Measurements from ENCODE around the gene PKDCC.
A peak's percentile ranks its signal among the peaks of the same experiment; 100 is the strongest.
"Not testable (repeated sequence)": the region's sequence is repeated elsewhere in the genome, so short reads cannot be mapped to it uniquely, and the experiment has no call there.

Gene PKDCC

DNA sequence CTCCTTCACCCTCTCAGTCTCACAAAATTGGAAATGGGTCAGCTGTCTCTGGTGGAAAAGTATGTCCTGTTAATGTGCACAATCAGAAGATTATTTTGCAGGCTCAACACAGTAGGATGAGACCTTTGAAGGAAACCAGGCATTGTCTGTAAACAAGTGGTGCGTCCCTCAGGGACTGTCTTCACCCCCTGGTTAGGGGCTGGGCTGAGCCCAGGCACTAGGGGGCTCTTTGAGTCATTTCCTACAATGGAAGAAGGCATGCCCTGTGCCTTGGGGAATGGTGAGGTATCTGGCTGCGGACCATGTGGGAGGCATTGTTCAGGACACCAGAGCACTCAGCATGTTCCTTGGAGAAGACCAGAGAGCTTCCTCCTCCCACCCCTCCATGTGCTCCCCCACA is 26.8 kb downstream of the PKDCC start:
- H3K9me3 Mint-ChIP-seq: peaks cover 1% of the 10 kb centered on the region

DNA sequence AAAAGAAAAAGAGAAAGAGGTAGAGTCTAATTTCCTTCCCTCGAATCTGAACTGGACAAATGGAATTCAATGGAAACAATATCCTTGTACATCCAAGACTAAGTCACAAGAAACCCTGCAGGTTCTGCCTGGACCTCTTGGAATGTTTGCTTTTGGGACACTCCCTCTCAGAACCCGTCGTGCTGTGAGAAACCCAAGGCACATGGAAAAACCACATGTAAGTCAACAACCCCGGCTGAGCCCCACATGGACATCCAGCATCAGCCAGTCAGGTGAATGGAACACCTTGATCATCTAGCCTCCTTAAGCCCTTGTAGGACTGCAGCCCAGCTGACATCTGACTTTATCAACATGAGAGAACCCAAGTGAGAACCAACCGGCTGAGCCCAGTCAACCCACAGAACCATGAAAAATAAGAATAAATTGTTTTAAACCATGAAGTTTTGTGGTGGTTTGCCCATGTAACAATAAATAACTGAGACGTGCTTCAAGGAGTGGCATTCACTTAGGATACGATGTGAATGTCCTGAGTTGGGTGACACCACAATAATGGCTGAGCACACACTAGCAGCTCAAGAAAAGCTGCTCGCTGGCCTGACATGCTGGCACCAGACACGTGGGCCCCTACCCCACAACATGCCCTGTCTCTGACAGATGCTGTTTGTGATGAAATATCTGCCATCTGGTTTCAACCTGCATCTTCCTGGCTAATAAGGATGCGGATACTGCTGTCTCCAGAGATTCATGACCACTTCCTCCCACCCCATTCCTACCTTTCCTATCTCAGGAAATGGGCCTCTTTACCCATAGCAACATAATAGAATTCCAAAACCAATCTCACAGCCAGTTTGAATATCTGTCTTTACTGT is 28.8 kb downstream of the PKDCC start:
- Mint-ChIP-seq H3K9me3 (peaks cover 1% of the 10 kb centered on the region), H3K27me3 (peaks cover 16% of the 10 kb centered on the region), H3K36me3 (peaks cover 2% of the 10 kb centered on the region), H3K27ac (no peak overlapping the region), H3K4me1 (peaks cover 8% of the 10 kb centered on the region), H3K4me3 (no peak overlapping the region)
- ATAC-seq (ENCODE audit: low read depth): no peak
- DNase-seq (ENCODE audit: low spot score in 2 of 2): no peak

More for the DNA sequence above, 26.8 kb downstream of the PKDCC start:
- Mint-ChIP-seq H3K4me3 (no peak overlapping the region), H3K4me1 (peaks cover 8% of the 10 kb centered on the region), H3K27me3 (peaks cover 15% of the 10 kb centered on the region), H3K27ac (no peak overlapping the region), H3K36me3 (peaks cover 2% of the 10 kb centered on the region)
- DNase-seq (ENCODE audit: low spot score in 2 of 2) (no peak), ATAC-seq (ENCODE audit: low read depth) (no peak)

DNA sequence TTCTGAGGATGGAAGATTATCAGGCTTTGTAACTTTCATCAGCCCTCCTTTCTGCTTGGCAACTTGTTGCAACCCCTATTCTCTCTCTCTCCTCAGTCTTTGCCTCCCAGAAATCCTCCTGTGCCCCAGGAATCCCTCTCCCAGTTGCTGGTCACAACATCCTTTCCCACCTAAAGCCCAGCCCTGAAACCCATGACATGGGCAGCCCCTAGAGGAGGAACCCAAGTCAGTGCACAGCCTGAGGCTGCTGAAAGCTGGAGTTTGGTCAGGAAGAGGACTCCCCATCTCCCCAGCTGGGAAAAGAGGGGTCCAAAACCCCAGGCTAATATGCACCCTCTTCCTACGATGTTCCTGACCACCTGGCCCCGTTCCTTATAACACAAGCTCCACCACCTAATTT is 29.5 kb downstream of the PKDCC start:
- Mint-ChIP-seq H3K4me1 (peaks cover 8% of the 10 kb centered on the region), H3K27me3 (peaks cover 15% of the 10 kb centered on the region), H3K9me3 (peaks cover 1% of the 10 kb centered on the region), H3K27ac (no peak overlapping the region), H3K36me3 (peaks cover 2% of the 10 kb centered on the region), H3K4me3 (no peak overlapping the region)
- no peak for DNase-seq (ENCODE audit: low spot score in 2 of 2)
- ATAC-seq (ENCODE audit: low read depth): no peak

DNA sequence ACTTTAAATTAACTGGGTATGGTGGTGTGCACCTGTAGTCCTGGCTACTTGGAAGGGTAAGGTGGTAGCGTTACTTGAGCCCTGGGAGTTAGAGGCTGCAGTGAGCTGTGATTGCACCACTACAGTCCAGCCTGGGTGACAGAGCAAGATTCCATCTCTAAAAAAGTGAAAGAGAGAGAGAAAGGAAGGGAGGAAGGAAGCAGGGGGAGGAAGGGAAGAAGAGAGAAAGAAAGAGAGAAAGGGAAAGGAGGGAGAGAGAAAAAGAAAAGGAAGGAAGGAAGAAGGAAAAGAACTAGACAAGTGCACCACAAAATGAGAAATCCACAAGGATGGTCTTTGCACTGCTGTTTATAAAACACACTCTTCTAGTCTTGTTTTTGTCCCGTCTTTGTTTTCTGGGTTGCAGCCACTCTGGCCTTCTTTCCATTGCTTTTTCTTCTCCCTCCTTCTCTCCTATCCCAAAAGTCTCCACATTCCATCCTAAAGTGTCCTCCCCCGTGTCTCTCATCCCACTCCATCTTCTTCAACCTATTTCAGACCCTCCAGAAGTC is 32.0 kb downstream of the PKDCC start:
- Mint-ChIP-seq H3K9me3 (peaks cover 1% of the 10 kb centered on the region), H3K36me3 (peaks cover 2% of the 10 kb centered on the region), H3K27ac (no peak overlapping the region), H3K4me3 (no peak overlapping the region), H3K27me3 (peaks cover 9% of the 10 kb centered on the region), H3K4me1 (peaks cover 7% of the 10 kb centered on the region)
- ATAC-seq (ENCODE audit: low read depth) (no peak), DNase-seq (ENCODE audit: low spot score in 2 of 2) (no peak)

DNA sequence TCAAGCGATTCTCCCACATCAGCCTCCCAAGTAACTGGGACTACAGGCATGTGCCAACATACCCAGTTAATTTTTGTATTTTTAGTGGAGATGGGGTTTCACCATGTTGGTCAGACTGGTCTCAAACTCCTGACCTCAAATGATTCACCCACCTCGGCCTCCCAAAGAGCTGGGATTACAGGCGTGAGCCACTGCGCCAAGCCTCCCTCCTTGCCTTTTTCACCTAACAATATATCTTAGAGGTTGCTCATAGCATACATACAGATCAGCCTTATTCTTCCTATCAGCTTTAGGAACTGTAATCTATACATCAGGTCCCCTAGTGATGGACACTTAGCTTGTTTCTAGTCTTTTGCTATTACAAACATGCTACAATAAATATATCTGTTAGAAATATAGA is 33.3 kb downstream of the PKDCC start:
- not testable (repeated sequence) for H3K4me1 Mint-ChIP-seq; H3K27me3 Mint-ChIP-seq; H3K27ac Mint-ChIP-seq; H3K4me3 Mint-ChIP-seq; DNase-seq (ENCODE audit: low spot score in 2 of 2); H3K36me3 Mint-ChIP-seq; H3K9me3 Mint-ChIP-seq; ATAC-seq (ENCODE audit: low read depth)

DNA sequence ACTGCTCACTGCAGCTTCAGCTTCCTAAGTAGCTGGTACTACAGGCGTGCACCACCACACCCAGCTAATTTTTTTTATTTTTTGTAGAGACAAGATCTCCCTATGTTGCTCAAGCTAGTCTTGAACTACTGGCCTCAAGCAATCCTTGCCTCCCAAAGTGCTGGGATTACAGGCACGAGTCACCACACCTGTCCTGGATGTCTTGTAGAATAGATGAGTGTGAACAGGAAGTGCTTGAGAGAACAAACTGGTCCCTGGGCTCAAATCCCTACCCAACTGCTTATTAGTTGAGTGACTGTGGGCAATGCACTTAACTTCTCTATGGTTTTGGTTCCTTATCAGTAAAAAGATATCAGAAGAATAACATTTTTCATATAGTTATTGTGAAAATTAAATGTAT is 34.2 kb downstream of the PKDCC start:
- no peak overlapping the region for H3K4me3 Mint-ChIP-seq
- no peak overlapping the region for H3K27ac Mint-ChIP-seq
- H3K9me3 Mint-ChIP-seq: no peaks in the 10 kb centered on the region
- peaks cover 8% of the 10 kb centered on the region for H3K27me3 Mint-ChIP-seq
- no peaks in the 10 kb centered on the region for H3K36me3 Mint-ChIP-seq
- ATAC-seq (ENCODE audit: low read depth) (no peak), DNase-seq (ENCODE audit: low spot score in 2 of 2) (no peak)
- peaks cover 12% of the 10 kb centered on the region for H3K4me1 Mint-ChIP-seq

DNA sequence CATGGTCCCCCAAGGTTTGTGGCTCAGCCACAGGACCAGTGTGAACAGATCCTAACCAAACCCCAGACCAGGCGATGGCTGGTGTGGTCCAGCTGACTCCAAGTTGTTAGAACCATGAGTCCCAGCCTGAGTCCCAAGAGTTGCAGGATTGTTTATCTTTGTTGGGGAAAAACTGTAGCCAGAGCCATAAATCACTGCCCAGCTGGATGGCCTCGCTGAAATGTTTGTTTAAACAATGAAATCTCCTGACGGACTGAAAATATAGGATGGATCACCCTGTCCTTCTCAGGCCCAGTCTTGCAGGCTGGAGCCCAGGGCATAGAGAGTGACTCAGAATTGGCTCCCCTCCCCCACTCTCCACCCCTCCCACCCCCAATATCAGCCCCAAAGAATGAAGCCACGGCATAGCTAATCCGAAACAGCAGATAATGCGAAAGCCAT is 36.4 kb downstream of the PKDCC start:
- peaks cover 10% of the 10 kb centered on the region for H3K4me1 Mint-ChIP-seq
- no peak overlapping the region for H3K27ac Mint-ChIP-seq
- no peaks in the 10 kb centered on the region for H3K9me3 Mint-ChIP-seq
- no peak for DNase-seq (ENCODE audit: low spot score in 2 of 2)
- peaks cover 4% of the 10 kb centered on the region for H3K27me3 Mint-ChIP-seq
- H3K4me3 Mint-ChIP-seq: no peak overlapping the region
- ATAC-seq (ENCODE audit: low read depth): no peak
- no peaks in the 10 kb centered on the region for H3K36me3 Mint-ChIP-seq

DNA sequence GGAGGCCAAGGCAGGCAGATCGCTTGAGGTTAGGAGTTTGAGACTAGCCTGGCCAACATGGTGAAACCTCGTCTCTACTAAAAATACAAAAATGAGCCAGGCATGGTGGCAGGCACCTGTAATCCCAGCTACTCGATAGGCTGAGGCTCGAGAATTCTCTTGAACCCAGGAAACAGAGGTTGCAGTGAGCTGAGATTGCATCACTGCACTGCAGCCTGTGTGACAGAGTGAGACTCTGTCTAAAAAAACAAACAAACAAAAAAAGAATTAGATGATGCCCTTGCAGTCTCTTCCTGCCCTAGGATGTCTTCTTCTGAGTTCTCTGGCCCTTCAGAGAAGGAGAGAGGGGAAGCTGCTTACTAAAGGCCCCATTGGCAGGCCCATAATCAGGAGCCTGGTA is 37.2 kb downstream of the PKDCC start:
- H3K36me3 Mint-ChIP-seq; DNase-seq (ENCODE audit: low spot score in 2 of 2); H3K27ac Mint-ChIP-seq; H3K9me3 Mint-ChIP-seq; ATAC-seq (ENCODE audit: low read depth); H3K4me3 Mint-ChIP-seq; H3K27me3 Mint-ChIP-seq: not testable (repeated sequence)
- H3K4me1 Mint-ChIP-seq: peaks cover 13% of the 10 kb centered on the region

DNA sequence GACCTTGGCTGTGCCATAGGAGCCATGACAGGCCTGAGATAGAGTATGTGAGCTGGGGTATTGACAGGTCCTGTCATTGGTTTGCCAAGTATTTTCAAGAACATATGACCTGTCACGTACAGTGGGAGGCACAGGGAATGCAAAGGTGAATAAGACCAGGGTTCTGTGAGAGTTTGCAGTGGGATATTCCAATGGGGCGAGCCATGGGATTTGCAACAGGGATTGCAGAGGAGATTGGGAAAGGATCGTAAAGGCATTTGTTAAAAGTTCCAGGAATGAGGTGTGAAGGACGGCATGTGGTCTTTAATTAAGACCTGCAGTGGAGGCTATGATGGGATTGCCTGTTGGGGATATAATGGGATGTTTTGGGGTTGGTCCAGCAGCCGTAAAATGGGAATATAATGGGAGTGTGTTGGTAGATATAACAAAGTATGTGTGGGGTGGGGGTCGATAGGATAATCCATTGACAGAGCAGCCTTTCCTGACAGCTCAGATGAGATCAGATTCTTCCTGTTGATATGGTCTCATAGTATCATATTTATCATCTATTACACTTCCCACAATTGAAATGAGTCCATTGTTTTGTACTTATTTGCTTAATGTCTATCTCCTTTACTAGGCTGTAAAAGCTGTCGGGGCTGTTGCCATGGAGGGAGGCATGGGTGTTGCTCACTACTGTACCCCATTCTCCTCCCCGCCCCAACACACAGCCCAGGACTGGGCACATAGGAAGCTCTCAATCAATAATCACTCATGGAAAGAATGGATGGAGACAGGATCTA is 38.1 kb downstream of the PKDCC start:
- Mint-ChIP-seq H3K27me3 (no peaks in the 10 kb centered on the region), H3K4me3 (no peak overlapping the region), H3K9me3 (no peaks in the 10 kb centered on the region), H3K36me3 (no peaks in the 10 kb centered on the region), H3K27ac (no peak overlapping the region), H3K4me1 (peaks cover 13% of the 10 kb centered on the region)
- ATAC-seq (ENCODE audit: low read depth) (no peak), DNase-seq (ENCODE audit: low spot score in 2 of 2) (no peak)

DNA sequence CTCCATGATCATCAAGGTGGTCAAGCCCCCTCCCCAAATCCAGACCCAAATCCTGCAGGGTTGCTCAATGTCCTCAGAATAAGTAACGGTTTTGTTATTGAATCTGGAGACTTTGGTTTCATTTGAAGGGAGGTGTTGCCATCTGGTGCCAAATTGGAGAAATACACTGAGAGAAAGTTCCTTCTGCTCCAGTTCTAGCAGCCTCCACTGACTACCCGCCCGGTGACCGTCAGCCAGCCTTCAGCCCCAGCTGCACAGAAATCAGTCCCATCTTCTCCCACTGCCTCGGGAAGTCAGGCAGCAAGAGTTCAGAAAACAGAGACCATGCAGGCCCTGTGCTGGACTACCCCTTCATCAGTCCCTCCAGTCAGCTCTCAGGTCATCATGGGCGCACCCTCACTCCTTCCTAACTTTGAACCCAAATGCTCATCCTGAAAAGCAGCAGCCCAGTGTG is 38.7 kb downstream of the PKDCC start:
- Mint-ChIP-seq H3K4me3 (no peak overlapping the region), H3K36me3 (no peaks in the 10 kb centered on the region), H3K27ac (no peak overlapping the region), H3K9me3 (no peaks in the 10 kb centered on the region), H3K27me3 (no peaks in the 10 kb centered on the region), H3K4me1 (peaks cover 13% of the 10 kb centered on the region)
- peak; percentile 62 for ATAC-seq (ENCODE audit: low read depth)
- DNase-seq (ENCODE audit: low spot score in 2 of 2): peak in 1 of 2 donors; percentile 44

DNA sequence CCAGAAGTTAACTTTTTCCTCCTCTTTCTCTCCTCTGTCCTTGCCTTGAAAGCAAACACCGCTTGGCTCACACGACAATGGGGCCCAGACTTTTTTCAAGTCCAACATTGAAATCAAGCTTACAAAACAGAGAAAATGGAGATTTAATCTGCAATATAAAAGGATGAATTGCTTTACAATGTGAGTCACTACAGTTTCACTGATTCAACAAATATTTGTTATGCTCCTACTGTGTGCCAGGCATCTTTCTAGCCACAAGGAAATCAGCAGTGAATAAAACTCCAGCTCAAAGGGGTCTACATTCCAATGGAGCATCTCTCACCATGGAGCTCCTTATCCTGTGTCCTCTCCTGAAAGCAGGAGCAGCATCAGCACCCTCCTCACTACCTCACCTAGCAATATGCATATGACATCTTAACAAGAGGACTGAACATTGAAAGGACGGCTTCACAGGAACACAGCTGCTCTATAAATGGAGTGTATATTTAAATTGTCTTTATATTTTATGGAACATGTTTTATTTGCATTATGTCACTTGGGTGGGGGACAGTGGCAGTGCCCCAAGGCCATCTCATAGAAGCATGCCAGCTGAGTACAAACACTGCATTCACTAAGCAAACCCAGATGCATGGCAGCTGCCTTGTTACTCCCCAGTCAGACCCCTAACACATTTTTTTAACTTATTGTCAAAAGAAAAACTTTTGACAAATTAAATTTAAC is 39.5 kb downstream of the PKDCC start:
- Mint-ChIP-seq H3K9me3 (no peaks in the 10 kb centered on the region), H3K4me3 (no peak overlapping the region), H3K4me1 (peaks cover 13% of the 10 kb centered on the region), H3K27ac (no peak overlapping the region), H3K36me3 (no peaks in the 10 kb centered on the region), H3K27me3 (no peaks in the 10 kb centered on the region)
- ATAC-seq (ENCODE audit: low read depth): no peak
- no peak for DNase-seq (ENCODE audit: low spot score in 2 of 2)

DNA sequence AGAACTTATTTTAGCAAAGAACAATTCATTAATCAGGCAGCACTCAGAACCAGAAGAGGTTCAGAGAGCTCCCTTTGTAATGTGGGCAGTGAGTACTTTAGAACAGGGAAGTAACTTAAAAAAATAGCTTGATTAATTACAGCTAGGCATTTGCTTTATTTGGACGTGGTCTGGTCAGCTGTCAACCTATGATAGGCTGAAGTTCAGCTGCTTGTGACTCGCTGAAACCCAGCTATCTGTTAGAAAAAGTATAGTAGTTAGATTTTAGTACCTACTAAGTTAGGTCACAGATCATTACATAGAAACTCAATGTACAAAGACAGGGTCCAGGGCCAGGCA is 40.0 kb downstream of the PKDCC start:
- H3K4me1 Mint-ChIP-seq: peaks cover 11% of the 10 kb centered on the region
- no peak overlapping the region for H3K27ac Mint-ChIP-seq
- DNase-seq (ENCODE audit: low spot score in 2 of 2) (no peak), ATAC-seq (ENCODE audit: low read depth) (no peak)
- H3K9me3 Mint-ChIP-seq: no peaks in the 10 kb centered on the region
- no peaks in the 10 kb centered on the region for H3K36me3 Mint-ChIP-seq
- no peak overlapping the region for H3K4me3 Mint-ChIP-seq
- no peaks in the 10 kb centered on the region for H3K27me3 Mint-ChIP-seq

DNA sequence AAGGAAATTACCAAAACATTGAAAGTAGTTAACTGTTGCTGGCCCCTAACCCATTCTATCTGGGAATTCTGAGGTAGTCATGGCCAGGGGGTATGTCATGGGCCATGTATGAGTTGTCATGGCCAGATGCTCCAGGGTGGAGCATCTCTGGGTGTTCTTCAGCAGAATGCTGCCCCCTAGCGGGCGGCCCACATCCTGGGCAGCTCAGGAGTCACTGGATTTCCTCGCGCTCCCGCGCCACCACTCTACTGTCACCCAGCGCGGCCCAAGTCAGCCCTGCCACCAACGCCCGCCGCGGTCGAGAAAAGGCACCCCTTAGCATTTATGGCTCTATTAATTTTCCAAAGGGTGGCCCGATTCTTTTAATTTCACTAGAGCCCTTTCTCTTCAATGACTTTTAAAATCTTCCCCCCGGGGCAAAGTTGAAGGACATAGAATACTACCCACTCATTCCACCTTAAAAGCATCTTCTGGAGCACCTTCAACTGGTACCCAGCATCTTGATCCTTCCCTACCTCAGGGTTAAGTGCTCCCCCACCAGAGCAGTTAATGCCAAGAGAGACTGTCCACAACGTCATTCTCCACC is 41.6 kb downstream of the PKDCC start:
- Mint-ChIP-seq H3K4me3 (no peak overlapping the region), H3K27ac (no peak overlapping the region), H3K4me1 (peaks cover 9% of the 10 kb centered on the region), H3K36me3 (no peaks in the 10 kb centered on the region), H3K27me3 (no peaks in the 10 kb centered on the region), H3K9me3 (no peaks in the 10 kb centered on the region)
- DNase-seq (ENCODE audit: low spot score in 2 of 2) (peak in 1 of 2 donors; percentile 63), ATAC-seq (ENCODE audit: low read depth) (peak; percentile 92)

Data from memory B cell (primary cell).